Suprapubic skin (tissue), 4 donors: ENCODE results near the gene SLC43A1. TPM values are rescaled to one million over a fixed set of nuclear protein-coding genes. Genes with fewer than 3 reads are reported as not detected.
"Not testable (repeated sequence)": the region's sequence is repeated elsewhere in the genome, so short reads cannot be mapped to it uniquely, and the experiment has no call there.

Source experiments
- DNase-seq, 2 donors: peaks; one replicate each; pipeline ENCODE4 v3.0.0-alpha.2; 2019; ENCODE audit warnings: low spot score in 2 of 2
- H3K27ac ChIP-seq: fragments of 200-600 bp; sonication (generic); one replicate; pipeline ENCODE4 v1.5.1; 2019
- H3K27me3 ChIP-seq: fragments of 200-600 bp; sonication (generic); one replicate; pipeline ENCODE4 v1.5.1; 2019
- H3K36me3 ChIP-seq: fragments of 200-600 bp; sonication (generic); one replicate; pipeline ENCODE4 v1.5.1; 2019
- H3K4me1 ChIP-seq: fragments of 200-600 bp; sonication (generic); one replicate; pipeline ENCODE4 v1.5.1; 2019
- H3K4me3 ChIP-seq: fragments of 200-600 bp; sonication (generic); one replicate; pipeline ENCODE4 v1.5.1; 2019; ENCODE audit warnings: mild to moderate bottlenecking
- H3K9me3 ChIP-seq: fragments of 200-600 bp; sonication (generic); one replicate; pipeline ENCODE4 v1.5.1; 2019
- EP300 ChIP-seq: sonication (generic); formaldehyde crosslinking; IDR thresholded peaks from one replicate; pipeline ENCODE4 v1.6.1; 2017; ENCODE audit warnings: antibody characterized with exemption
- POLR2A ChIP-seq, 2 donors: fragments of 450-650 bp; IDR thresholded peaks; one replicate each; pipeline ENCODE4 v1.6.1; 2017; ENCODE audit warnings: antibody characterized with exemption in 2 of 2, mild to moderate bottlenecking in 2 of 2, moderate library complexity in 2 of 2
- POLR2AphosphoS5 ChIP-seq, 3 donors: sonication (generic); formaldehyde crosslinking; IDR thresholded peaks; one replicate each; pipeline ENCODE4 v1.6.1; 2017; ENCODE audit warnings: antibody characterized with exemption in 3 of 3
- WGBS: methylation state at CpG from one replicate; pipeline ENCODE4 v1.1.5; 2018; 5-methylcytosine and 5-hydroxymethylcytosine counted together
- total RNA-seq, 4 donors: library from RNA; depleted of rRNA; stranded (reverse); fragments of >200 nt; gene quantifications; one replicate each; pipeline ENCODE4 v1.1.0, GENCODE V29; 2016
- TF ChIP-seq, protein P1 (sequence below), 2 donors: fragments of 200-600 bp in 1 of 2; fragments of 450-650 bp in 1 of 2; sonication (generic) in 1 of 2; IDR thresholded peaks; one replicate each; pipeline ENCODE4 v1.5.1; 2016 to 2019; ENCODE audit warnings: antibody characterized with exemption in 2 of 2, mild to moderate bottlenecking in 1 of 2, moderate library complexity in 1 of 2

SLC43A1 gene
- total RNA-seq, 4 donors from 2014 or later: 13.8 to 48.8 (median 22.3) TPM

DNA sequence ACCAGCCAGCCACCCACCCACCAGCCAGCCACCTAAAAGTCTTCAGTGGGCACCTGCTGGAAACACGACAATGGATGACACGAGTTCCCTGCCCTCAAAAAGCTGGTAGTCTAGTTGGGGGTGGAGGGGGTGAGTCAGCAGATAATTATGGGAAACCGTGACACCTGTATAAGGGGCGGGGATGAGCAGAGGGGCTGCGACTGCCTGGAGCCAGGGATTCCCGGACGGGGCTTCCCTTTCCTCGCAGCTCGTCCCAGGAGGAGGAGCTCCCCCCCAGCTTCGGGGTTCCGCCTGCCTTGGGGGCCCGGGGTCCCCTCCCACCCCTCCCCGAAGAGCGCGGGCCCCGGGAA, 57.5 kb downstream of the SLC43A1 start:
- H3K4me3 ChIP-seq: peak overlapping the region; percentile 46
- peaks cover 22% of the 10 kb centered on the region for H3K27me3 ChIP-seq
- TF ChIP-seq POLR2A (IDR thresholded peaks at IDR 0.05): no peak
- no peak for TF ChIP-seq EP300
- TF ChIP-seq, protein P1, sequence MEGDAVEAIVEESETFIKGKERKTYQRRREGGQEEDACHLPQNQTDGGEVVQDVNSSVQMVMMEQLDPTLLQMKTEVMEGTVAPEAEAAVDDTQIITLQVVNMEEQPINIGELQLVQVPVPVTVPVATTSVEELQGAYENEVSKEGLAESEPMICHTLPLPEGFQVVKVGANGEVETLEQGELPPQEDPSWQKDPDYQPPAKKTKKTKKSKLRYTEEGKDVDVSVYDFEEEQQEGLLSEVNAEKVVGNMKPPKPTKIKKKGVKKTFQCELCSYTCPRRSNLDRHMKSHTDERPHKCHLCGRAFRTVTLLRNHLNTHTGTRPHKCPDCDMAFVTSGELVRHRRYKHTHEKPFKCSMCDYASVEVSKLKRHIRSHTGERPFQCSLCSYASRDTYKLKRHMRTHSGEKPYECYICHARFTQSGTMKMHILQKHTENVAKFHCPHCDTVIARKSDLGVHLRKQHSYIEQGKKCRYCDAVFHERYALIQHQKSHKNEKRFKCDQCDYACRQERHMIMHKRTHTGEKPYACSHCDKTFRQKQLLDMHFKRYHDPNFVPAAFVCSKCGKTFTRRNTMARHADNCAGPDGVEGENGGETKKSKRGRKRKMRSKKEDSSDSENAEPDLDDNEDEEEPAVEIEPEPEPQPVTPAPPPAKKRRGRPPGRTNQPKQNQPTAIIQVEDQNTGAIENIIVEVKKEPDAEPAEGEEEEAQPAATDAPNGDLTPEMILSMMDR (IDR thresholded peaks at IDR 0.05): no peak
- TF ChIP-seq POLR2AphosphoS5 (IDR thresholded peaks at IDR 0.05): no peak
- H3K36me3 ChIP-seq: no peaks in the 10 kb centered on the region
- no peak overlapping the region for H3K27ac ChIP-seq
- H3K9me3 ChIP-seq: no peaks in the 10 kb centered on the region
- 5% methylated on average over 5 of the region's 16 CpGs for WGBS
- peaks cover 46% of the 10 kb centered on the region for H3K4me1 ChIP-seq
- DNase-seq: no peak

DNA sequence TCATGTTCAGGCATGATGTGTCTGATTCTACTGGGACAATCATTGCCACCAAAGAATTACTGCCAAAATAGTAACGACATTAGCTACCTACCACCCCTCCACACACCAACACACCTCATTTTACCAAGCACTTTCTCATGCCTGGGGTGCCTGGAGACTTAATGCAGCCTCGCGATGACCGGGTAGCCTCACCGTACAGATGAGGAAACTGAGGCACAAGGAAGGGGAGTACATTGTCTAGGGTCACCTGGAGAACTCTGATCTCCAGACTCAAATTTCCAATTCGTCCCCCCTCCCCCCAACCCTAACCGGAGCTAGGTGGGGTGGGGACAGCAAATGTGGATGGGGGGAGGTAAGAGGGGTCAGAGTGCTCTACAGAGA, 57.9 kb downstream of the SLC43A1 start:
- WGBS: 6% methylated on average over 7 of the region's 7 CpGs
- Histone ChIP-seq H3K4me3 (peak overlapping the region; percentile 46), H3K27me3 (peaks cover 22% of the 10 kb centered on the region), H3K27ac (no peak overlapping the region), H3K9me3 (no peaks in the 10 kb centered on the region), H3K4me1 (peaks cover 46% of the 10 kb centered on the region), H3K36me3 (no peaks in the 10 kb centered on the region)
- DNase-seq: no peak
- TF ChIP-seq POLR2AphosphoS5 (IDR thresholded peaks at IDR 0.05) (no peak), EP300 (no peak), POLR2A (IDR thresholded peaks at IDR 0.05) (no peak)
- TF ChIP-seq, protein P1 (IDR thresholded peaks at IDR 0.05): no peak

DNA sequence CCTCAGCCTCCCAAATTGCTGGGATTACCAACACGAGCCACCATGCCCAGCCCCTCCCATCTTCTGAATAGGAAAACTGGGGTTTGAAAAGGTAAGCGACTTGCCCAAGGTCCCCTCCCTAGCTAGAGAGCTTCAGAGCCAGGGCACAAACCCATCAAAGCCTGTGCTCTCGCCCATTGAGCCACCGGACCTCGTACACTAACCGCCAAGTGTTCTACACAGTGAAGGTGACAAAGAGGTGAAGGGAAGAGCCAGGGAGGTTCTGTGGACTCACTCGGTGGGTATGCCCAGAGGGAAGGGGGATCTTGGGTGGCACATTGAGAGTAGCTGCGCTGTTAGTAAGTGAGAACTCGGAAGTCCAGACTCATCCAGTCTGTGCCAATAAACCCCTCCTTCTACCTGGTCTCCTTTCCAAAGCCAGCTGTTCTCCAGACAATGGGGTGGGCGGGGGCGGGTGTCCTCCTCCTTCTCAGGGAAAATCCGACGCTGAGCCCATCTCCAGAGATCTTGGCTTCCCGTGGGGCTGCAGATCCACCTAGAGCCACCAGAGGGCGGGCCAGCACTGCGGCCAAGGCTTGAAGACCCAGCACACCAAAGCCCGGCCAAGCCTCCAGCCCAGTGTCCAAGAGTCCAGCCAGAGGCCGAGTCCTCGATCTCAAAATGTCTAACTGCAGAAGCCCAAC, 58.4 kb downstream of the SLC43A1 start:
- Histone ChIP-seq H3K36me3 (no peaks in the 10 kb centered on the region), H3K9me3 (no peaks in the 10 kb centered on the region), H3K4me1 (peaks cover 46% of the 10 kb centered on the region), H3K4me3 (no peak overlapping the region), H3K27me3 (peaks cover 22% of the 10 kb centered on the region), H3K27ac (no peak overlapping the region)
- TF ChIP-seq, protein P1 (IDR thresholded peaks at IDR 0.05): peak; percentile 89 to 99
- TF ChIP-seq POLR2A (IDR thresholded peaks at IDR 0.05) (no peak), POLR2AphosphoS5 (IDR thresholded peaks at IDR 0.05) (no peak), EP300 (no peak)
- WGBS: 8% methylated on average over 18 of the region's 19 CpGs
- DNase-seq: peak; percentile 94

DNA sequence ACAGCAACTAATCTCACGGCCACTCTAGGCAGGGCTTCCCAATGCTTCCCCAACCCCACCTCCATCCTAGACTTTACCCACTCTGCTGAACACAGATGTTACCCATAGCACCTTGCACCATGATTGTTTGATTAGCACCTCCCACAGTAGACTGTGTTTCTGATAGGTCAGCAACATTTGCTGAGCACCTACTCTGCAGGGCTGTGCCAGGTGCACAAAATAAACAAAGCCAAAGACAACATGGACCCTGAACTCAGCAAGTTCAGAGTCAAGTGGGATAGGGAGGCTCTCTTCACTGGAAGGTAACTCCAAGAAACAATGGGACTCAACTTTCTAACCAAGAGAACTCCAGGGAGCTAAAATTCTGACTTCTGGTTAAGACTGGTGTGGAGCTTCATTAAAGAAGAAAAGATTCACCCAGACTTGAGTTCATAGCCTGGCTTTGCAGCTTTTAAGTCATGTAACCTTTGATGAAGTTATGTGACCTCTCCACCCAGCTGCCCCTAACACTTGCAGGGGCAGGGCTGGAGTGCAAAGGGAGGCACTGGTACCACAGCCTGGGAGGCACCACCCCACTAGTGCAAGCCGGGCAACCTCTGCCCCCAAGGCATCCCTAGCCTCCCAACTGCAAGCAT, 61.8 kb downstream of the SLC43A1 start:
- WGBS: 53% methylated on average over 2 of the region's 2 CpGs
- TF ChIP-seq EP300 (no peak), POLR2A (IDR thresholded peaks at IDR 0.05) (no peak), POLR2AphosphoS5 (IDR thresholded peaks at IDR 0.05) (no peak)
- TF ChIP-seq, protein P1 (IDR thresholded peaks at IDR 0.05): no peak
- H3K4me1 ChIP-seq: peaks cover 17% of the 10 kb centered on the region
- no peak overlapping the region for H3K4me3 ChIP-seq
- no peak overlapping the region for H3K27ac ChIP-seq
- DNase-seq: no peak
- H3K9me3 ChIP-seq: no peaks in the 10 kb centered on the region
- peaks cover 7% of the 10 kb centered on the region for H3K27me3 ChIP-seq
- no peaks in the 10 kb centered on the region for H3K36me3 ChIP-seq

DNA sequence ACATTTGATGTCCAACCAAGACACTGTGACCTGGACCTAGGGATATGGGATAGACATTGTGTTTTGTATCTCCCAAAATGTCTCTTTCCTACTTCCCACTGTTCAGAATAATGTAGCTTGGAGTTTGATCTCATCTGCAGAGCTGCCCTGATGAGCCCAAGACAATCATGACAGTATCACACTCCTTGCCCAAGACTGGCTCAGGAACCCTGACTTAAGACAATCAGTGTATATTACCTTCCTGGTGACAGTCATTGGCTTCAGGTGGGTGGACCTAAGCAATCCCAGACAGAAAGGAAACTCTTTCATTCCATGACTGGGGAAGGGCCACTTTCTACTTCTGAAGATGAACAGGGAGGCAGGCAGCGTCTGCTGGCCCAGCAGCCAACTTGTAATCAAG, 69.4 kb downstream of the SLC43A1 start:
- no peaks in the 10 kb centered on the region for H3K4me1 ChIP-seq
- H3K27me3 ChIP-seq: no peaks in the 10 kb centered on the region
- no peaks in the 10 kb centered on the region for H3K9me3 ChIP-seq
- no peaks in the 10 kb centered on the region for H3K36me3 ChIP-seq
- no peak overlapping the region for H3K4me3 ChIP-seq
- 92% methylated on average over 1 of the region's 1 CpG for WGBS
- DNase-seq: no peak
- no peak for TF ChIP-seq EP300
- no peak for TF ChIP-seq POLR2A (IDR thresholded peaks at IDR 0.05)
- no peak for TF ChIP-seq POLR2AphosphoS5 (IDR thresholded peaks at IDR 0.05)
- TF ChIP-seq, protein P1 (IDR thresholded peaks at IDR 0.05): no peak
- no peak overlapping the region for H3K27ac ChIP-seq

DNA sequence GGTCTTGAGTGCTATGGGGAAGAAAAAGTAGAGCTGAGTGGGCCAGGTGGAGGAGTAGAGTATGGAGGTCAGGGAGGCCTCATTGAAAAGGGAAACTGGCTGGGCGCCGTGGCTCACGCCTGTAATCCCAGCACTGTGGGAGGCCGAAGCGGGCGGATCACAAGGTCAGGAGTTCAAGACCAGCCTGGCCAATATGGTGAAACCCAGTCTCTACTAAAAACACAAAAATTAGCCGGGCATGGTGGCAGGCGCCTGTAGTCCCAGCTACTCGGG, 70.4 kb downstream of the SLC43A1 start:
- H3K27ac ChIP-seq, H3K36me3 ChIP-seq, H3K9me3 ChIP-seq, H3K4me3 ChIP-seq, DNase-seq, H3K4me1 ChIP-seq, H3K27me3 ChIP-seq: not testable (repeated sequence)
- 80% methylated on average over 9 of the region's 9 CpGs for WGBS
